Measurements from ENCODE around the gene EIF4G1. TPM values are rescaled to one million over a fixed set of nuclear protein-coding genes. Genes with fewer than 3 reads are reported as not detected.

EIF4G1 gene
- total and polyA plus RNA-seq, 2 of the 8 experiments (the other 6 are each of a cell fraction or from before 2014, with no cell fraction given) = 318 to 473 TPM

DNA sequence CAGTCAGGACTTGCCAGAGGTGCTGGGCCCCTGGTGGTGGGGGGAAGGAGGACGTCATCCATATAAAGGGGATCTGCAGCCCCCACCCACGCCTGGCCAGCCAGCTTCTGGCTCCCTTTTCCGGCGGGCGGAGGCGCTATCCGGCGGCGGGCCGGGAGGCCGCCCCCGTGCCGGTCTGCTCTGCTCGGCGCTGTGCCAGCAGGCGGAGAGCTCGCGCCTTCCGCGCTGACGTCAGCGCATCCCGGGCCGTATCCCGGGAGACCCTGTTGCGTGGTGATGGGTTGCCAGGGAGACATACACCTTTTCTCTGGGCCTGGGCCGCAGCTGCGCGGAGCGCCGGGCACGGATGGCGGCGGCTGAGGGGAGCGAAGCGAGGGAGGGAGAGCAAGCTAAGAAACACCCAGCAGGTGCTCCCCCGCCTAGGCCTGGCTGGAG lies 24.1 kb downstream of the EIF4G1 start (continued):
- TF ChIP-seq SRF (IDR thresholded peaks at IDR 0.05; ENCODE audit: low read depth, low read length) (no peak), KDM5A (IDR thresholded peaks at IDR 0.05; ENCODE audit: low read length) (no peak), ASH2L (IDR thresholded peaks at IDR 0.05; ENCODE audit: low read length) (peak; percentile 35), CHD2 (IDR thresholded peaks at IDR 0.05; ENCODE audit: low read length) (no peak), SIN3A (conservative IDR thresholded peaks at IDR 0.05 in 1 of 2, IDR thresholded peaks at IDR 0.05 in 1 of 2; ENCODE audit: low read depth in 1 of 2, low read length in 2 of 2) (peak; percentile 74 to 86; a peak in 3 of 4 replicates), RBBP5 (IDR thresholded peaks at IDR 0.05; ENCODE audit: borderline replicate concordance, low read depth, low read length) (peak; percentile 55; the same call in 1 of the 2 replicates), HDAC2 (IDR thresholded peaks at IDR 0.05; ENCODE audit: borderline replicate concordance in 1 of 2, low read depth in 2 of 2, low read length in 2 of 2) (no peak), ATF2 (IDR thresholded peaks at IDR 0.05; ENCODE audit: low read length) (peak; percentile 87), NRF1 (IDR thresholded peaks at IDR 0.05; ENCODE audit: low read depth, low read length) (no peak), CEBPB (IDR thresholded peaks at IDR 0.05; ENCODE audit: low read depth, low read length) (no peak), CBX8 (IDR thresholded peaks at IDR 0.05; ENCODE audit: borderline replicate concordance, low read depth, low read length) (no peak), BCL11A (IDR thresholded peaks at IDR 0.05; ENCODE audit: low read depth in 2 of 2, low read length in 2 of 2) (no peak), EP300 (IDR thresholded peaks at IDR 0.05; ENCODE audit: borderline replicate concordance in 1 of 2, low read depth in 2 of 2, low read length in 2 of 2) (peak in 1 of 2 experiments; percentile 12; a peak in 1 of 3 replicates), RXRA (IDR thresholded peaks at IDR 0.05; ENCODE audit: insufficient read depth, low read depth, low read length) (no peak), RNF2 (IDR thresholded peaks at IDR 0.05; ENCODE audit: borderline replicate concordance, low read depth, low read length, missing control alignments, poor library complexity, severe bottlenecking) (no peak), TBP (IDR thresholded peaks at IDR 0.05; ENCODE audit: low read depth, low read length) (peak; percentile 29; the same call in 1 of the 2 replicates), RAD21 (IDR thresholded peaks at IDR 0.05 in 1 of 2, conservative IDR thresholded peaks at IDR 0.05 in 1 of 2; ENCODE audit: low read depth in 2 of 2, low read length in 2 of 2) (no peak; a peak in 1 of 4 replicates), SP2 (IDR thresholded peaks at IDR 0.05; ENCODE audit: low read length) (no peak)
- TF ChIP-seq, protein P1, sequence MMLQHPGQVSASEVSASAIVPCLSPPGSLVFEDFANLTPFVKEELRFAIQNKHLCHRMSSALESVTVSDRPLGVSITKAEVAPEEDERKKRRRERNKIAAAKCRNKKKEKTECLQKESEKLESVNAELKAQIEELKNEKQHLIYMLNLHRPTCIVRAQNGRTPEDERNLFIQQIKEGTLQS (IDR thresholded peaks at IDR 0.05; ENCODE audit: insufficient read depth, low read depth, low read length) = no peak

Measured in H1 (cell line).